Upper lobe of right lung (tissue), 1 donor: Measurements from ENCODE around the gene TMEM143. TPM values are rescaled to one million over a fixed set of nuclear protein-coding genes. Genes with fewer than 3 reads are reported as not detected.

Experiments used
- ATAC-seq: fragments of 200-7000 bp; cut with Tn5 transposase; one replicate; pipeline ENCODE4 v1.9.1; 2020; ENCODE audit warnings: mild to moderate bottlenecking, moderate library complexity
- DNase-seq: peaks from one replicate; pipeline ENCODE4 v3.0.0-alpha.2; 2020
- H3K27ac ChIP-seq: fragments of 200-600 bp; one replicate; pipeline ENCODE4 v1.8.0; 2022
- H3K27me3 ChIP-seq: fragments of 200-600 bp; one replicate; pipeline ENCODE4 v1.8.0; 2022; ENCODE audit warnings: mild to moderate bottlenecking
- H3K36me3 ChIP-seq: fragments of 200-600 bp; one replicate; pipeline ENCODE4 v1.8.0; 2022
- H3K4me1 ChIP-seq: fragments of 200-600 bp; one replicate; pipeline ENCODE4 v1.8.0; 2022
- H3K4me3 ChIP-seq: fragments of 200-600 bp; one replicate; pipeline ENCODE4 v1.8.0; 2022; ENCODE audit warnings: mild to moderate bottlenecking
- H3K9me3 ChIP-seq: fragments of 200-600 bp; one replicate; pipeline ENCODE4 v1.8.0; 2022
- CTCF ChIP-seq: fragments of 200-600 bp; IDR thresholded peaks from one replicate; pipeline ENCODE4 v1.8.0; 2022; ENCODE audit warnings: antibody characterized with exemption
- intact Hi-C: fragments of 100-400 bp; cut with DNase I; formaldehyde crosslinking; loops from one replicate; pipeline ENCODE4 v1.11.0; 2022
- total RNA-seq: library from RNA; stranded (reverse); fragmentation: NEBNext Ultra II Directional; extraction: Animal tissue kit (Norgen Biotek cat#: 25700); gene quantifications from one replicate; pipeline ENCODE4 v1.2.1, GENCODE V29; 2021
- donor health status: DM: no; HTN: yes; CAD: no; lungs with severe emphysema.

Gene TMEM143
- total RNA-seq, 1 donor from 2014 or later, result 10.7 TPM

GRCh38 chr19:48290401-48290770, 73.4 kb downstream of the TMEM143 start:
- H3K4me3 ChIP-seq, result no peak overlapping the region

GRCh38 chr19:48287748-48288147, 76.0 kb downstream of the TMEM143 start:
- intact Hi-C loops, result no loop called here
- H3K4me3 ChIP-seq, result no peak overlapping the region
- H3K27ac ChIP-seq, result no peak overlapping the region
- no peaks in the 10 kb centered on the region for H3K36me3 ChIP-seq
- H3K9me3 ChIP-seq, result no peaks in the 10 kb centered on the region
- H3K27me3 ChIP-seq, result no peaks in the 10 kb centered on the region
- peaks cover 7% of the 10 kb centered on the region for H3K4me1 ChIP-seq
- ATAC-seq, result no peak
- TF ChIP-seq CTCF, result no peak
- DNase-seq, result no peak

More at GRCh38 chr19:48290401-48290770, 73.4 kb downstream of the TMEM143 start:
- no peaks in the 10 kb centered on the region for H3K36me3 ChIP-seq
- H3K27me3 ChIP-seq, result peaks cover 5% of the 10 kb centered on the region
- intact Hi-C loops, result no loop called here
- no peak overlapping the region for H3K27ac ChIP-seq
- ATAC-seq, result peak; percentile 6
- no peaks in the 10 kb centered on the region for H3K9me3 ChIP-seq
- TF ChIP-seq CTCF, result no peak
- DNase-seq, result no peak
- peaks cover 7% of the 10 kb centered on the region for H3K4me1 ChIP-seq

- Histone ChIP-seq H3K36me3 (no peaks in the 10 kb centered on the region), H3K27me3 (no peaks in the 10 kb centered on the region), H3K4me1 (no peaks in the 10 kb centered on the region), H3K27ac (no peak overlapping the region), H3K9me3 (no peaks in the 10 kb centered on the region), H3K4me3 (no peak overlapping the region)
- TF ChIP-seq CTCF, result no peak
- intact Hi-C loops, result no loop called here
- no peak for ATAC-seq
- DNase-seq, result no peak
These were observed 78.8 kb downstream of the TMEM143 start for GRCh38 chr19:48284896-48285295.

GRCh38 chr19:48283908-48284307, 79.8 kb downstream of the TMEM143 start:
- no peak overlapping the region for H3K27ac ChIP-seq
- H3K9me3 ChIP-seq, result no peaks in the 10 kb centered on the region
- H3K4me3 ChIP-seq, result no peak overlapping the region
- H3K27me3 ChIP-seq, result no peaks in the 10 kb centered on the region
- no peaks in the 10 kb centered on the region for H3K36me3 ChIP-seq
- intact Hi-C loops, result no loop called here
- TF ChIP-seq CTCF, result no peak
- no peak for DNase-seq
- no peaks in the 10 kb centered on the region for H3K4me1 ChIP-seq
- no peak for ATAC-seq

Other genes with a start within 250 kb of the TMEM143 start
- gene LIG1, start 193.6 kb downstream of the TMEM143 start, total RNA-seq, result 17.7 TPM
- 7.5 TPM for gene ZSWIM9, start 193.3 kb downstream of the TMEM143 start, total RNA-seq
- 88.2 TPM for gene CARD8, start 108.0 kb downstream of the TMEM143 start, total RNA-seq
- 1.8 TPM for gene ZNF114, start 93.9 kb downstream of the TMEM143 start, total RNA-seq
- 87.8 TPM for gene EMP3, start 38.4 kb downstream of the TMEM143 start, total RNA-seq
- not detected for gene SYNGR4, start 427 bp upstream of the TMEM143 start, total RNA-seq
- 138 TPM for gene KDELR1, start 27.6 kb upstream of the TMEM143 start, total RNA-seq
- 0.61 TPM for gene GRIN2D, start 29.7 kb upstream of the TMEM143 start, total RNA-seq
- 27.1 TPM for gene GRWD1, start 82.0 kb upstream of the TMEM143 start, total RNA-seq
- 1.1 TPM for gene KCNJ14, start 91.6 kb upstream of the TMEM143 start, total RNA-seq
- gene CYTH2, start 105.4 kb upstream of the TMEM143 start, total RNA-seq, result 60.7 TPM
- 7.1 TPM for gene LMTK3, start 147.9 kb upstream of the TMEM143 start, total RNA-seq
- 20.4 TPM for gene SULT2B1, start 188.2 kb upstream of the TMEM143 start, total RNA-seq
- gene SPACA4, start 242.8 kb upstream of the TMEM143 start, total RNA-seq, result 0.98 TPM